AG09309 (cell line): ENCODE data around the gene RIPPLY2.
"Not testable (repeated sequence)": the region's sequence is repeated elsewhere in the genome, so short reads cannot be mapped to it uniquely, and the experiment has no call there.

Experiments
- DNase-seq: peaks from one replicate; pipeline ENCODE4 v3.0.0-alpha.2; 2010; ENCODE audit warnings: low read depth
- H3K4me3 ChIP-seq: 2 replicates; pipeline ENCODE4 v1.5.1; 2011; ENCODE audit warnings: mild to moderate bottlenecking, low read depth, low read length, moderate library complexity; ENCODE audit not compliant: control insufficient read depth
- CTCF ChIP-seq: IDR thresholded peaks from 2 replicates; pipeline ENCODE4 v1.5.1; 2011; ENCODE audit warnings: mild to moderate bottlenecking, low read depth, low read length, inconsistent platforms; ENCODE audit not compliant: insufficient read depth, control insufficient read depth; ENCODE audit errors: missing control alignments

Gene RIPPLY2

GRCh38 chr6:83853178-83854000 is at the start of gene RIPPLY2:
Gene RIPPLY2 (plus strand): TSS chr6:83853360. CDS start chr6:83853417, 57 bp downstream.
- H3K4me3 ChIP-seq = peak within 1 kb of the TSS; percentile 58
- DNase-seq = no peak
- TF ChIP-seq CTCF = no peak

GRCh38 chr6:83803492-83803891 is 49.7 kb upstream of the RIPPLY2 start:
- H3K4me3 ChIP-seq, DNase-seq: not testable (repeated sequence)

GRCh38 chr6:83804886-83805285 is 48.3 kb upstream of the RIPPLY2 start:
- no peak for TF ChIP-seq CTCF
- no peak for DNase-seq
- H3K4me3 ChIP-seq = no peak overlapping the region

- no peak for TF ChIP-seq CTCF
- no peak overlapping the region for H3K4me3 ChIP-seq
- DNase-seq = no peak
Observed at GRCh38 chr6:83808005-83808404, 45.2 kb upstream of the RIPPLY2 start.

- H3K4me3 ChIP-seq = no peak overlapping the region
- no peak for DNase-seq
- TF ChIP-seq CTCF = no peak
Observed at GRCh38 chr6:83808926-83809325, 44.2 kb upstream of the RIPPLY2 start.

- no peak overlapping the region for H3K4me3 ChIP-seq
- no peak for TF ChIP-seq CTCF
- DNase-seq = no peak
Observed at GRCh38 chr6:83812595-83812994, 40.6 kb upstream of the RIPPLY2 start.

GRCh38 chr6:83815631-83816272 is 37.4 kb upstream of the RIPPLY2 start:
- TF ChIP-seq CTCF = no peak
- DNase-seq = no peak

More at GRCh38 chr6:83815631-83816272, 37.4 kb upstream of the RIPPLY2 start:
- no peak overlapping the region for H3K4me3 ChIP-seq
